Liver (tissue), 3 donors: Measurements from ENCODE around the gene C1QTNF7.

Experiments
- GABPA ChIP-seq, 2 donors: IDR thresholded peaks in 1 of 2; conservative IDR thresholded peaks in 1 of 2; 2 replicates each; pipeline ENCODE4 v1.6.1; 2016; ENCODE audit warnings: antibody characterized with exemption in 2 of 2, mild to moderate bottlenecking in 1 of 2, moderate library complexity in 1 of 2
- RAD21 ChIP-seq, 2 donors: IDR thresholded peaks; 2 replicates each; pipeline ENCODE4 v1.6.1; 2016; ENCODE audit warnings: antibody characterized with exemption in 2 of 2, mild to moderate bottlenecking in 2 of 2
- SP1 ChIP-seq: IDR thresholded peaks from 2 replicates; pipeline ENCODE4 v1.6.1; 2018; ENCODE audit warnings: antibody characterized with exemption, mild to moderate bottlenecking
- TF ChIP-seq, protein P1 (sequence below): IDR thresholded peaks from 2 replicates; pipeline ENCODE4 v1.6.1; 2016; ENCODE audit warnings: antibody characterized with exemption
- TF ChIP-seq, protein P2 (sequence below): fragments of 150-350 bp; IDR thresholded peaks from 2 replicates; pipeline ENCODE4 v1.5.1; 2017; ENCODE audit warnings: improper control_type of control experiment, low read depth, low read length; ENCODE audit not compliant: missing input control
- TF ChIP-seq, protein P3 (sequence below): IDR thresholded peaks from 2 replicates; pipeline ENCODE4 v1.6.1; 2016; ENCODE audit warnings: antibody characterized with exemption, mild to moderate bottlenecking
- donor health status: healthy.
- donor health status: healthy.

DNA sequence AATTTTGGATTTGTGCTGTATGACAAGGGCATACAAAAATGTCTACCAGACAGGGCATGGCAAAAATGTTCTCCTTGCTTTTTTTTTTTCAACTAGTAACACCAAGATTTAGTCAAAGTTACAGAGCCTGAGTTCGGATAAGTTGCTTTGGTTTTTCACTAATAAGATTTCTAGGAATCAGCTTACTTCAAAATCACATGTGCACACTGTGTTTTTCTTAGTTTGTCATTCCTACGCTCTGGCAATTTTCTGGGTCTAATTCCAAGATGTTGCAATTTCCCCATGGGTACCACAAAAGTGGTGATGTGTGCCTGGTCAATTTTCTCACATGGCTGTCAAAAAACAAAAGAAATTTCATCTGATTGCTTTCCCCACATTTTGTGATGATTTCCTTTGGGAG is 6.3 kb downstream of the C1QTNF7 start:
- TF ChIP-seq, protein P1, sequence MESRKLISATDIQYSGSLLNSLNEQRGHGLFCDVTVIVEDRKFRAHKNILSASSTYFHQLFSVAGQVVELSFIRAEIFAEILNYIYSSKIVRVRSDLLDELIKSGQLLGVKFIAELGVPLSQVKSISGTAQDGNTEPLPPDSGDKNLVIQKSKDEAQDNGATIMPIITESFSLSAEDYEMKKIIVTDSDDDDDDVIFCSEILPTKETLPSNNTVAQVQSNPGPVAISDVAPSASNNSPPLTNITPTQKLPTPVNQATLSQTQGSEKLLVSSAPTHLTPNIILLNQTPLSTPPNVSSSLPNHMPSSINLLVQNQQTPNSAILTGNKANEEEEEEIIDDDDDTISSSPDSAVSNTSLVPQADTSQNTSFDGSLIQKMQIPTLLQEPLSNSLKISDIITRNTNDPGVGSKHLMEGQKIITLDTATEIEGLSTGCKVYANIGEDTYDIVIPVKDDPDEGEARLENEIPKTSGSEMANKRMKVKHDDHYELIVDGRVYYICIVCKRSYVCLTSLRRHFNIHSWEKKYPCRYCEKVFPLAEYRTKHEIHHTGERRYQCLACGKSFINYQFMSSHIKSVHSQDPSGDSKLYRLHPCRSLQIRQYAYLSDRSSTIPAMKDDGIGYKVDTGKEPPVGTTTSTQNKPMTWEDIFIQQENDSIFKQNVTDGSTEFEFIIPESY = no peak
- TF ChIP-seq SP1 (no peak), GABPA (IDR thresholded peaks at IDR 0.05 in 1 of 2, conservative IDR thresholded peaks at IDR 0.05 in 1 of 2) (no peak), RAD21 (IDR thresholded peaks at IDR 0.05) (no peak)
- TF ChIP-seq, protein P2, sequence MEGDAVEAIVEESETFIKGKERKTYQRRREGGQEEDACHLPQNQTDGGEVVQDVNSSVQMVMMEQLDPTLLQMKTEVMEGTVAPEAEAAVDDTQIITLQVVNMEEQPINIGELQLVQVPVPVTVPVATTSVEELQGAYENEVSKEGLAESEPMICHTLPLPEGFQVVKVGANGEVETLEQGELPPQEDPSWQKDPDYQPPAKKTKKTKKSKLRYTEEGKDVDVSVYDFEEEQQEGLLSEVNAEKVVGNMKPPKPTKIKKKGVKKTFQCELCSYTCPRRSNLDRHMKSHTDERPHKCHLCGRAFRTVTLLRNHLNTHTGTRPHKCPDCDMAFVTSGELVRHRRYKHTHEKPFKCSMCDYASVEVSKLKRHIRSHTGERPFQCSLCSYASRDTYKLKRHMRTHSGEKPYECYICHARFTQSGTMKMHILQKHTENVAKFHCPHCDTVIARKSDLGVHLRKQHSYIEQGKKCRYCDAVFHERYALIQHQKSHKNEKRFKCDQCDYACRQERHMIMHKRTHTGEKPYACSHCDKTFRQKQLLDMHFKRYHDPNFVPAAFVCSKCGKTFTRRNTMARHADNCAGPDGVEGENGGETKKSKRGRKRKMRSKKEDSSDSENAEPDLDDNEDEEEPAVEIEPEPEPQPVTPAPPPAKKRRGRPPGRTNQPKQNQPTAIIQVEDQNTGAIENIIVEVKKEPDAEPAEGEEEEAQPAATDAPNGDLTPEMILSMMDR = no peak
- TF ChIP-seq, protein P3, sequence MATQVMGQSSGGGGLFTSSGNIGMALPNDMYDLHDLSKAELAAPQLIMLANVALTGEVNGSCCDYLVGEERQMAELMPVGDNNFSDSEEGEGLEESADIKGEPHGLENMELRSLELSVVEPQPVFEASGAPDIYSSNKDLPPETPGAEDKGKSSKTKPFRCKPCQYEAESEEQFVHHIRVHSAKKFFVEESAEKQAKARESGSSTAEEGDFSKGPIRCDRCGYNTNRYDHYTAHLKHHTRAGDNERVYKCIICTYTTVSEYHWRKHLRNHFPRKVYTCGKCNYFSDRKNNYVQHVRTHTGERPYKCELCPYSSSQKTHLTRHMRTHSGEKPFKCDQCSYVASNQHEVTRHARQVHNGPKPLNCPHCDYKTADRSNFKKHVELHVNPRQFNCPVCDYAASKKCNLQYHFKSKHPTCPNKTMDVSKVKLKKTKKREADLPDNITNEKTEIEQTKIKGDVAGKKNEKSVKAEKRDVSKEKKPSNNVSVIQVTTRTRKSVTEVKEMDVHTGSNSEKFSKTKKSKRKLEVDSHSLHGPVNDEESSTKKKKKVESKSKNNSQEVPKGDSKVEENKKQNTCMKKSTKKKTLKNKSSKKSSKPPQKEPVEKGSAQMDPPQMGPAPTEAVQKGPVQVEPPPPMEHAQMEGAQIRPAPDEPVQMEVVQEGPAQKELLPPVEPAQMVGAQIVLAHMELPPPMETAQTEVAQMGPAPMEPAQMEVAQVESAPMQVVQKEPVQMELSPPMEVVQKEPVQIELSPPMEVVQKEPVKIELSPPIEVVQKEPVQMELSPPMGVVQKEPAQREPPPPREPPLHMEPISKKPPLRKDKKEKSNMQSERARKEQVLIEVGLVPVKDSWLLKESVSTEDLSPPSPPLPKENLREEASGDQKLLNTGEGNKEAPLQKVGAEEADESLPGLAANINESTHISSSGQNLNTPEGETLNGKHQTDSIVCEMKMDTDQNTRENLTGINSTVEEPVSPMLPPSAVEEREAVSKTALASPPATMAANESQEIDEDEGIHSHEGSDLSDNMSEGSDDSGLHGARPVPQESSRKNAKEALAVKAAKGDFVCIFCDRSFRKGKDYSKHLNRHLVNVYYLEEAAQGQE = no peak
